GM21367 (cell line): ENCODE results near the gene PARVA.

ENCODE experiments used
- ATAC-seq: cut with Tn5 transposase; IDR thresholded peaks from one replicate; pipeline ENCODE4 v1.9.1; 2021; ENCODE audit not compliant: unreplicated experiment

Gene PARVA

GRCh38 chr11:12403122-12403996 lies 26.0 kb downstream of the PARVA start:
- ATAC-seq = no peak

- ATAC-seq = no peak
Observed at GRCh38 chr11:12403997-12404350, 26.6 kb downstream of the PARVA start.

- ATAC-seq = no peak
Observed at GRCh38 chr11:12404436-12404835, 27.1 kb downstream of the PARVA start.

- no peak for ATAC-seq
Observed at GRCh38 chr11:12408156-12408770, 30.9 kb downstream of the PARVA start.

- no peak for ATAC-seq
Observed at GRCh38 chr11:12409621-12410005, 32.2 kb downstream of the PARVA start.

- ATAC-seq = no peak
Observed at GRCh38 chr11:12410006-12410728, 32.8 kb downstream of the PARVA start.

GRCh38 chr11:12411393-12411792 lies 34.0 kb downstream of the PARVA start:
- no peak for ATAC-seq

GRCh38 chr11:12411806-12412727 lies 34.7 kb downstream of the PARVA start:
- ATAC-seq = no peak

- ATAC-seq = no peak
Observed at GRCh38 chr11:12413141-12414052, 36.0 kb downstream of the PARVA start.

- no peak for ATAC-seq
Observed at GRCh38 chr11:12414611-12415010, 37.2 kb downstream of the PARVA start.

- ATAC-seq = no peak
Observed at GRCh38 chr11:12415342-12415966, 38.1 kb downstream of the PARVA start.

- no peak for ATAC-seq
Observed at GRCh38 chr11:12416552-12416951, 39.2 kb downstream of the PARVA start.

- ATAC-seq = no peak
Observed at GRCh38 chr11:12417691-12418611, 40.6 kb downstream of the PARVA start.

GRCh38 chr11:12420040-12420439 lies 42.7 kb downstream of the PARVA start:
- ATAC-seq = no peak

- ATAC-seq = no peak
Observed at GRCh38 chr11:12420706-12421105, 43.3 kb downstream of the PARVA start.

GRCh38 chr11:12421386-12421785 lies 44.0 kb downstream of the PARVA start:
- no peak for ATAC-seq

- ATAC-seq = no peak
Observed at GRCh38 chr11:12426176-12426575, 48.8 kb downstream of the PARVA start.

- no peak for ATAC-seq
Observed at GRCh38 chr11:12429155-12429554, 51.8 kb downstream of the PARVA start.
